ENCODE measurements around the gene PFDN2.

Gene PFDN2

DNA sequence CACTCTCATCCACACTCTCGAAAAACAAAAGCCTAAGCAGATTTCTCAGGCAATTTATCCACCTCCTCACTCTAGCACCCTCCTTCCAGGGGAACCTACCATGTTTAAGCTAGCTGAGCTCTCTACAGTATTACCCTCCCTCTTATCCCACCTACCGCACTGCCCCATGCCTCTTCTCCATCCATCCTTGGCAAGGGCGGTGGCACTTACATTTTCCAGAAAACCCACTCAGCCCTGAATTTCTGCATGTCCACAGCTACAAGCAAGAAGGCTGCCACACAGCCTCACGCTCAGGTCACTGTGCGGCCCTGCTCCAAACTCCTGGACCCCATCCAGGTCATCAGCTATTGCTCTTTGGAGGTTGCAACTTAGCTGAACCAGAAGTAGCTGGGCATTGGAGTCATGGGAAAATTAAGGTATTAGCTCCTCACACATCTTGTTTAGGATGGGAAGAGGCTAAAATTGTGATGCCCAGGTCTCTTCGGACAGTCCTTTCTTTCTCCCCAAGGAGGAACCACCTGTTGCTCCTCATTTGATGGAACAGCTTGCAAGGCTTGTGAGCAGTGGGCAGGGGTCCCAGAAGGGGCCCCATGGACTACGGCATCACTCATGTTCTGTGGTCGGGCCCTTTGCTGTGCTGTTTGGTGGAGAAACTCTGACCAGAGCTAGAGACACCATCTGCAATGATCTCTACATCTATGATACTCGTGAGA, 18.6 kb downstream of the PFDN2 start:
- no peak for DNase-seq

DNA sequence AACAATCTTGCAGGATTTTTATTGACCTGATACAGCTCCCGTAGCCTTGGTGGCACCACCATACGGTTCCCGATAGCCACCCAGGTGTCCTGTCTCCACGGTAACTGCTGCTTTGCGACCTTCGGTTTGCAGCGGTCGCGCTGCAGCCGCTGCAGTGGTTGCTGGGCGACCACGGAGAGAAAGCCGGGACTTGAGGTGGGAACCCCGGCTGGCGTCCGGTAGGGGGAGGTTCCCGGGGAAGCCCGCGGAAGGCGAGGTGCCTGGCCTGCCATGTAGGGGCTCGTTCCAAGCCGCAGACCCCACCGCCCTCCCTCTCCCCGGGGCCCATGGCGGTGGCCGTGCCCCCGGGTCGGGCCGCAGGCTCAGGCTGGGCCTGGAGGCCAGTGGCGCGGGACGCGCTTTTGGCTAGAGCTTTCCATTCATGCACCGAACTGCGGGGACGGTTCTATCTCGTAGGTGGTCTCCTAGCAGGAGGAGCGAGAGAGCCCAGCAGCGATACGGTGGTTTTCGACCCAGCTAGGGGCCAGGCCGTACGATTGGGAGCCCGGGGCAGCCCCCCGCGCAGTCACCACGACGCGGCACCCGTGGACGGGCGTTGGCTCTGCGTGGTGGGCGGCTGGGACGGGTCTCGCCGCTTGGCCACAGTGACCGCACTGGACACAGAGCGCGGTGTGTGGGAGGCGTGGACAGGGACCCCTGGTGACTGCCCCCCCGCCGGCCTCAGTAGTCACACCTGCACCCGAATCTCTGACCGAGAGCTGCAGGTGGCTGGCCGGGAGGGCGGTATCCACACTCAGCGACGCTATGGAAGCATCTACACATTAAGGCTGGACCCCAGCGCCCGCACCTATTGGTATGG, 19.4 kb downstream of the PFDN2 start, which contains the start of gene KLHDC9:
KLHDC9 (plus strand) TSS at position 152 of the 859 bp plus-strand sequence; CDS start at position 327, 175 bp downstream.
- DNase-seq, result peak; percentile 69 to 75

DNA sequence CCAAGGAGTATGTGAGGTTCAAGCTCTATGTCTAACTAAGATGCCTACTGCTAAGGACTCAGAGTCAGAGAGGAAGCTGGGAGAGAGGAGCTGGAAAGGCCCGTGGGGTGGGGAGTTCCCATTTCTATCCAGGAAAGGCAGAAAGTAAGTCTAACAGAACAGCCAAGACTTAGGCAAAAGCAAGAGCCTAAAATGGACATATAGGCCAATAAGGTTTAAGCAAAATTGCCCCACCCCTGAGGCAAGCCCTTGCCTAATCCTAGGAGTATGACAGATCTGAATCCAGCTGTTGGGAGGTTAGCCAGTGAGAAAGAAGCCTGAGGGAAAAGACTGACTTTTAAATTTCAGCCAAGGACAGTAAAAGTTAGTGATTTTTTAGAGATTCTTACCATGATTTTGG, 21.3 kb downstream of the PFDN2 start:
- DNase-seq, result no peak

DNA sequence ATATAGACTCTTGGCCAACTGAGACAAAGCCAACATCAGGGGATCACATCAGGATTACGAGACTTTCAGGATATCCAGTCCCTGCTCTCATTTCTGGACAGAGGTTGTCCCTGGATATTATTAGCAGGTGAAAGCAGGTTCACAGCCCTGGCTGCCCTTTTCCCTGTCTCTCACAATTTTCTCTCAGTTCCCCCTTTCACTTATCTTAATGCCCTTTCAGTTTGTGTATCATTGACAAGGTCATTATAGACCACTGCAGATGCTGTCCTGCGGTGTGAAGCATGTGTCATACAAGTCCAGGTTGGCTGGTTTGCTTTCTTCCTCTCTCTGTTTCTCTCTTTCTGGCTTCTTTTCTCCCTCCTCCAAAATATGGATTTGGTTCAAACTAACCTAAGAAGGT, 21.8 kb downstream of the PFDN2 start:
- DNase-seq, result no peak

DNA sequence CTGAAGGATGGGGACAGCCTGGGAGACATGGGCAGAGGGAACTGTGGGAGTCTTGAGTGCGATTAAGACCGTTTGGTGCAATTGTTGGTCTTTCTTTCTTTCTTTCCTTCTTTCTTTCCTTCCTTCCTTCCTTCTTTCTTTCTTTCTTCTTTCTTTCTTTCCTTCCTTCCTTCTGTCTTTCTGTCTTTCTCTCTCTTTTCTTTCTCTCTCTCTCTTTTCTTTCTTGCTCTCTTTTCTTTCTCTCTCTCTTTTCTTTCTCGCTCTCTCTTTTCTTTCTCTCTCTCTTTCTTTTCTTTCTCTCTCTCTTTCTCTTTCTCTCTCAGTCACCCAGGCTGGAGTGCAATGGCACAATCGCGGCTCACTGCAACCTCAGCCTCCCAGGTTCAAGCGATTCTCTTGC, 22.6 kb downstream of the PFDN2 start:
- no peak for DNase-seq

DNA sequence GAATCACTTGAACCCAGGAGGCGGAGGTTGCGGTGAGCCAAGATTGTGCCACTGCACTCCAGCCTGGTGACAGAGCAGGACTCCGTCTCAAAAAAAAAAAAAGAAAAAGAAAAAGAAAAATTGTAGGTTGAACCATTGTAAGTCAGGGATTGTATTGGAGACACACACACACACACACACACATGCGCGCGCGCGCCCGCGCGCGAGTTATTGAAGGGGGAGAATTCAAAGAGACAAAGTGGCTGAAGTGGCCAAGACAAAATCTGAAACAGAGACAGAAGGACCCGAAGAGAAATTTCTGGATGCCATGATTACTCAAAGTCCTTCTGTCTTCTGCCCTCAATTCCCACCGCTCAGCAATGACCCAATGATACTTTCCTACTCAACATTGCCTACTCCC, 23.4 kb downstream of the PFDN2 start:
- no peak for DNase-seq

DNA sequence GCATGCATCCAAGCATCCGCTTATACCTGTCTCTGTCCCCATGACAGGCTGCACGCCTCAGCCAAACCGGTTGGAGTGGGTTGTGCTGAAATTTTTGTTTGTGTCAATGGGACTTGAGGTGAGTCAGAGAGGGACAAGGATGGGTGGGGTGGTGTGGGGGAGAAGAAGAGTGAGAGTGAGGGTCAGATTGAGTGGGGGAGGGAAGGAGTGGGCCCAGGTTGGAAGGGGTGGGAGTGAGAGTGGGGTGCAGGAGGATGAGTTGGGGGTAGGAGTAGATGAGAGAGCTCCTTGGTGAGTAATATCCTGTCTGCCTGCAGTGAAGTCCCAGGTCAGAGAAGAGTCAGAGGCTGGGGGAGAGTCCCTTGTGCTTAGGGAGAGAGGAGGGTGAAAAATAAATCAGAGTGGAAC, 25.2 kb downstream of the PFDN2 start:
- DNase-seq, result peak; percentile 47 to 61

DNA sequence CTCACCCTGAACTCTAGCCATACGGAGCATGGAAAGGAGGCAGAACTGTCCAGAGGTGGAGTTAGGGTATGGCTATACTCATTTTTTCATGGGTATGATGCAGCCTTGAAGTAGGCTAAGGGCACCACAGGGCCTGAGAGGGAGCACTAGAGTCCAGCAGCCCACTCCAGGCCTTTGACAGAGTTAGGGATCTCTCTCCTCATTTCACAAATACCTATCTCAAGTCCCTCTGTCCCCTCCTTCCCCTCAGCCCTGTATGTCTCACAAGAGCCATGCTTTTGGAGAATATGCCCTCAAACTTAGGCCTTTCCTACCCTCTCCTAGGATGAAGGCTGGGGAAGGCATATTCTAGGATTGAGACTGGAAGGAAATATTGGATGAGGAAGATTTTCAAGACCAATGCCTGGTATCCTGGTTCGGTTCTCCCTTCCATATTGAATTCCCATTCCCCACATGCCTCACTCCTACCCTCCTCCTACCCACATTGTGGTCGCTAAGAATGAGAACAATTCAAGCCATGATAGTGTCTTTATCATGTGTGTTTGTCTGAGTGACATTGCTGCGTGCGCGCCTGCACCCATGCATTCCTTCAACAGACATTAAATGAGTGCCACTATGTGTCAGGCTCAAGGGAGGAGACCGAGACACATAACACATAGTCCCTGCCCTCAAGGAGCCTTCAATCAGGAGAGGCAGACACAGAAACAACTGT, 25.9 kb downstream of the PFDN2 start:
- DNase-seq, result no peak

DNA sequence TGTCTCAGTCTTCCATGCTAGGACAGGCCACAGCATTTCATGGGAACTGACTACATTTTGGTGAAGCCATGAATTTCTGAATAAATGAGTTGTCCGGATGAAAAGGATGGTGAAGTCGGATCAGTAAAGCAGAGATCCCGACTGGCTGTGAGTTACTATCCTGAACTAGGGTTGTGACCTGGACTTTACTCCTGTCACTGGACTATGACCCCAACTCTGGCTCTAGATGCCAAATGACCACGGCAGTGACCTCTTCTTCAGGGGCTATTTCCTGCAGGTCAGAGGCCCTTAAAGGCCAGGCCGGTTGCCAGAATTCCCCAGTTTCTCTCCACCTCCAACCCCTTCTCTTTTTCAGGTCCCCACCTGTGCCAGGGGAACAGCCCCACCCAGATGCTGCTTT, 26.7 kb downstream of the PFDN2 start:
- DNase-seq, result no peak

DNA sequence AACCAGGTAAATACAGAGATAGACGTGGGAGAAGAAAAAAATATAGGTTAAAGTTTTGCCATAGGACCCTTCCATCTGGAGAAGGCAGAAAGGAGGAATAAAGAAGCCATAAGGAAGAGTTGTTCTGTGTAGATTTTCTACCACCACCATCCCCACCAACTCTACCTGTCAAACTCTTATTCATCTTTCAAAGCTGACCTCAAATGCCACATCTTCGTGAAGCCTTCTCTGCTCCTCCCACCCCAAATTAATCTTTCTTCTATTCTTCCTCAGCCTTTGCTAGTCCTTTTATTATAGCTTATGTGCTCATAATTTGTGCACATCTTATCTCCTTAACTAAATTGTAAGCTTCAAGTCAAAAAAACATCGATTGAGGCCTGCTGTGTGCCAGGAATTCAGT, 27.2 kb downstream of the PFDN2 start:
- DNase-seq, result no peak

DNA sequence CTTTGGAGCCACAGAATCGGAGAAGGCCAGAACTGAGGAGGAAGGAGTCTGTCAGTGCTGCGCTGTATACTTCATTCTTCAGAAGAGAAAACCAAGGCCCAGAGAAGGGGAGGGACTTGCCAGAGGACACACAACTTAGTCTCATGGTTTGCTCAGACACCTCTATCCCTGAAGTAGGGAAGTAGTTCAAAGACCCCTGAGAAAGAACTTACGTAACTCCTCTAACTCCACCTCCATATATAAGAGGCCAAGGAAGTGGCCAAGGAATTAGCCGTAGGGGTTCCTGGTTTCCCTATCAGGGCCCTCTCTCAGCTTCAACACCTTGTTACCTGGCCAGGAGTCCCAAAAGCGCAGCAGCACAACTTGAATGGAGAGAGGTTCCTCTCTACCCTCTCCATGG, 27.9 kb downstream of the PFDN2 start:
- DNase-seq, result no peak

DNA sequence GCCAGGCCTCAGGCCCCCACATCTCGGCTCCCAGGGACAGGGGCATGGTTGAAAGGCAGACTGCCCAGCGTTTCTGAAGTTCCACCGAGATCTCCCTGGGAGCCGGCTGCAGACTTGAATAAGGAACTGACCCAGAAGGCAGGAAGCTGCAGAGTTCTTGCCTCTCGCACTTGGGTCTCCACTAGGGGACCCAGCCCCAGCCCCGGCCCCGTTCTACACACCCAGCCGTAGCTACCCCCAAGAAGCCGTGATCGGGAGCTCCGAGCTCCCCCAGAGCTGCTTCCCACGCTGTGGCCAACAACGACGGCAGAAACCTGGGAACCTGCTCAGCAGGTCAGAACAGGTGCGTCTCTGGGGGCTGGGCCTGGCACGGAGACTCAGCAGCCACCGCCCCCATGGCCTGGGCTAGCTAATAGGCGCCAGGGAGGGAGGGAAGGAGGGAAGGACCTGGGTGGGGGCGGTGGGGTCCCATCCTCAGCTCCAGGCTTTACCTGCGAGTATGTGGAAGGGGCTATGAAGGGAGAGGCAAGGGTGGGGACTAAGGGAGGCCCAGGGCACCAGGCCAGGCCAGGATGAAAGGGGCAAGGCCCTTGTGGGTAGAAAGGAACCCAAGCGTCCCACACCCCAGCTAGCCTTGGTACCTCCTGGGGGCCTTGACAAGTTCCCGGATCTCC, 28.4 kb downstream of the PFDN2 start, which contains the start of gene NECTIN4:
NECTIN4 (minus strand) TSS at position 308 of the 674 bp plus-strand sequence; CDS start at position 46, 262 bp downstream.
- DNase-seq, result no peak

DNA sequence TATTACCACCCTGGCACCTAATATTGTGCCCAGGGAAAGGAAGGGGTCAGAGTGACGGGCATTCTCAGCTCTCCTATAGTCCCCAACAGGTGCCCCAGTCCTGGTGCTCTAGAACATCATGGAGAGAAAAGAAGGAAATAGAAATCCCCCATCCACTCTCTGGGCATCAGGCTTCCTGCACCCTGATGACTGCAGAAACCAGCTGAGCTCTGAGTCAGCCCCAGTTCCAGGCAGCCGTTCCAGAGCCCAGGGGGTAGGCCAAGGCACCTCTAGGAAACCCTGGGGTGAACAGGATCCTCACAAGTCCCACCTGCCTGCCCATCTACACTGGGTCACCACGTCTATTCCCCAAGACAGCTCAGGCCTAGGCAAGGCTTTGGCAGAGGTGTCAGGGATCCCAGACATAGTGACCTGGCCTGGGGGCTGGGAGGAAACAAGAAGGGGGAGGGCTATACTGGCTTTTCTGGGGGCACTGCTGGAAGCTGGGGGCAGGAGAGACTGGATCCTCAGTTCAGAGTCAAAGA, 29.2 kb downstream of the PFDN2 start:
- DNase-seq, result no peak

DNA sequence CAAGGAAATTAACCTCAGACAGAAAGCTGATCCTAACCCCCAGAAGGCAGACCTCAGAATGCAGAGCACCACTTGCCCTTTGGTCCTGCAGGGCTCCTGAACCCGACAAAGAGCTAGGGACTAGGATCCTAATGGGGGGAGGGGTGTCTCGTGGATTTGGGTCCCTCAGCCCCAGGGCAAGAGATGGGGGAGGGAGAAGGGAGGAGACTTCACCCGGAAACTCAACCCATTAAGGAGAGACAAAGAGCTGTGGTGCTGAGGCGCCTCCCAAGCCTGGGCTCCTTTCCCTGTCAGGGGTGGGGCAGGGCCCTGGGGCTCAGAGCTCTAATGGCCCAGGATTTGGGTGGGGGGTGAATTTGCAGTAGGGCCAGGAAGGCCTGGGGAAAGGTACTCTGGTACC, 31.4 kb downstream of the PFDN2 start:
- no peak for DNase-seq

DNA sequence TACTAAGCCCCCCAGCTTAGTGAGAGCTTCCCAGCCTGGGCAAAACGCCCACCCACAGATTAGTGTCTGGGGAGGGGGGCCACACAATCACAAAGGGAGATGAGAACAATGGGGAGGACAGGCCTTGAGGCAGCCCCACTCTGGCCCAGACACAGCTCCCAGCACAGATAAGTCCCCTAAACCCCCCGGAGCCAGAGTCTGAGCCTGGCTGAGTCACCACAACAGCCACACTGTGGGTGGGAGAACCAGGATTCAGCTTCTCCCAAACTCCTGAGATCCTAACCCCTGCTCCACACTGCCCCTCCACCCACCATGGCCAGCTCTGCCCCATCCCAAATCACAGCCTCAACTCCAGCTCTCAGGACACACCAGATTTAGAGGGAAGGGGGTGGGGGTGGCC, 32.7 kb downstream of the PFDN2 start:
- DNase-seq, result no peak

DNA sequence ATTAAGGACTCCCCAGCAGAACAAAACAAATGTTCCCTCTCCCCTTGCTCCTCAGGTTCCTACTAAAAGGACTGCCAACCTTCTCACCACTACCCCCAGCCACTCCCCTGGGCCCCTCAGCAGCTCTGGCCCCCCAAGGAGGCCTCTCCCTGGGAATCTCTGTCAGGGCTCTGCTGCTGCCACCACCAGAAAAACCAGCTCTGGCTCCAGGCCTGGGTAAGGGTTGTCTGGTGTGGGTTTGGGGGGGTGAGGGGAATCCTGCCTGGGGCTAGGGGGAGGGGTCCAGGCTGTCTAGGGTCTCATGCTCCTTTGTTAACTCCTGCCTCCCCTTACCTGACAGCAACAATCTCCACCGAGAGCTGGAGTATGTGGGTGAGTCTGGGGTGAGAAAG, 33.2 kb downstream of the PFDN2 start:
- DNase-seq, result no peak

DNA sequence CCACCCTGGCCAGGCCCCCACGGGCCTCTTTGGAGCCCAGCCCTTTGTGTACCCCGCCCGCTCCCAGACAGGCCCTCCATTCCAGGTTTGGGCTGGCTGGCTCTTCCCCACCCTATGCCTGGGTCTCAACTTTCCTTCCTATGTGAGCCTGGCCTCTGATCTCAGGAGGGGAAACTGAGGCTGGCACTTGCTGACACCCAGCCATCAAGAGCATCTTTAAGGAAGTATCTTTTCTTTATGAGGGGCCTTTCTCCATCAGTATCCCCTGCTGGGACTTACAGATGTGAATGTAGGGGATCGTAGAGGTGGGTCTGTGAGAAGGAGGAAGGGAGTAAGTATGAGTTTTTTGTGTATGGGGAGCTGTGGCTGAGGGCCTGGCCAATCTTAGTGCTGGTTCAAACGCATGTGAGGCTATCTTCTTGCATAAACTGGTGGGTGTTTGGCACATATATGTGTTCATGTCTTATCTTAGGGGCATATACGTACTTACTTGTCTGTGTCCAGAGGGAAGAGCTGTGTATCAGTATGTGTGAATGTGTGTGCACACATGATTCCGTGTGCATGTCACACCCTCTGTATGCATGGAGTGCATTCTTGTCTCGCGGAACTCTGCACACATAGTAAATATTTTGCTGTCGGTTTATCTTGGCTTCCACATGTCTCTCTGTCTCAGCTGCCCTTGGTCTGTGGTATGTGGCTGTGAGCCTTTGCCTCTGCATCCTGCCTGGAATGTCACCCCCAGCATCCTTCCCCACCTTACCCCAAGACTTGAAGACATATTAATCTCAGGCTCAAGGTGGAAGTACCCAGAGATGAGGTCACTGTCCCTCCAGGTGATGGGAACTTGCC, 33.9 kb downstream of the PFDN2 start:
- no peak for DNase-seq

DNA sequence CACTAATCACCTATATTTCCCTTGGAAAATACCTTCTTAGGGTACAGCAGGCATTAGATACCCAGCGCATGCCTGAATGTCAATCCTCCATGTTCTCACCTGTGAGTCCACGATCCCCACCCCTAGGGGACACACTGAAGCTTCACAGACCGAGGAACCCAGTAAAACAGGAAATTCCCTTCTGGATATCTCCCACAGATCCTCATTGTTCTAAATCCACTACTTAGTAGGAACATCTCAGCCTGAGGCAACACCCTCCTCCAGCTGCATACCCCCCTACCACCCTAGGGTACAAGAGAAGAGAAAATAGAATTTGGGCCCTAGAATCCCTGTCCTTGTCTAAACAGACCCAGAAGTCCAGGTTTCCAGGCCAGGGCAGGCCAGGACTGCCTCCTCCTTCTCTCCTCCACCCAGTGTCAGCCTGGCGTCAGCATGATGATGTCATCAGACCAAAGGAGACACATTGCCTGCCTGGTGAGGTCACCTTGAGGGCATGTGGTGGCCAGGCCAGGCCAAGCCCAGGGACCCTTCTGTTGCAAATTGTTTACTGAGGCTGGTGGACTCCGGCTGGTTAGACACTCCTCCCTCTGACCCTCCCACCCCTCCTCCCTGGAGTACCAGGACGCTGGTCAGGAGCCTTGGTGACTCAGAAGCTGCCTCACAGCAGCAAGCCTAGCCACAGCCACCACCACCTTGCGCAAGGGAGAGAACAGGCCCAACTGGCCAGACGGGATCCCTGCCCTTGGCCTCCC, 34.7 kb downstream of the PFDN2 start:
- DNase-seq, result no peak

DNA sequence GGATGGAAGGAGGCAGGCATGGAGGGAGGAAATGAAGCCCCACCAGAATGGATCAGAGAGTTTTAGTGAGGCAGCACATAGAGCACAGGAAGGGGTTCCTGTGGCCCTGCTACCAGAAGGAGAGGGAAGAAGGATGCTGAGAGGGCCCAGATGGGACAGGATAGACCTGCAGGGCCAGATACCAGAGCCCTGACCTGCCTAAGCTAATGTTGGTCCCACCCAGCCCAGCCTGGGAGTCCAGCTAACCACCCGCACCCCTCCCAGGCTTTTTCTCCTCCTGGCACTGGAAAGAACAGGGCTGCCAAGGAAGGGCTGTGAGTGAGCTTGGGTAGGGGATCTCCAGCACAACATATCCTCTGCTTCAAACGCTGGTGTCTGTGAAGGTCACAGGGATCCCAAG, 35.4 kb downstream of the PFDN2 start:
- no peak for DNase-seq

DNA sequence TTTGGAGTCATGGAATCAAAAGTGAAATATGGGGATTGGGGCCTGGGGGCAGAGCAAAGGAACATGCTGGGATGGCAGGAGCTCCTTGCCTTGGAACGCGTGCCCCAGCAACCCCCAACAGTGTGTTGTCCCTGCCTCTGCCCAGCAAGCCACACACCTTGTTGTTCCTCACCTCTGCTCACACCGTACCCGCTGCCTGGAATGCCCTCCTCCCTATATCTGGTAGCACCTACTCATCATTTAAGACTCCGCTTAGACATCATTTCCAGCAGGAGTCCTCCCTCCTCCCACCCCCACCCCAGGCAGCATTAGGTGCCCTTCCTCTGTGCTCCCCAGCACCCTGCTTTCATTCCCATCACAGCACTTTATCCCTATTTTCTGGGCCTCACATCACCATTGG, 36.3 kb downstream of the PFDN2 start:
- no peak for DNase-seq
